Suprapubic skin (tissue), 3 donors: ENCODE results near the gene SCO2.

Experiments
- POLR2AphosphoS5 ChIP-seq, 3 donors: sonication (generic); formaldehyde crosslinking; IDR thresholded peaks; one replicate each; pipeline ENCODE4 v1.6.1; 2017; ENCODE audit warnings: antibody characterized with exemption in 3 of 3
- TF ChIP-seq, protein P1 (sequence below), 2 donors: fragments of 200-600 bp in 1 of 2; fragments of 450-650 bp in 1 of 2; sonication (generic) in 1 of 2; IDR thresholded peaks; one replicate each; pipeline ENCODE4 v1.5.1; 2016 to 2019; ENCODE audit warnings: antibody characterized with exemption in 2 of 2, mild to moderate bottlenecking in 1 of 2, moderate library complexity in 1 of 2

GRCh38 chr22:50473855-50474671 is 51.3 kb downstream of the SCO2 start:
- TF ChIP-seq, protein P1, sequence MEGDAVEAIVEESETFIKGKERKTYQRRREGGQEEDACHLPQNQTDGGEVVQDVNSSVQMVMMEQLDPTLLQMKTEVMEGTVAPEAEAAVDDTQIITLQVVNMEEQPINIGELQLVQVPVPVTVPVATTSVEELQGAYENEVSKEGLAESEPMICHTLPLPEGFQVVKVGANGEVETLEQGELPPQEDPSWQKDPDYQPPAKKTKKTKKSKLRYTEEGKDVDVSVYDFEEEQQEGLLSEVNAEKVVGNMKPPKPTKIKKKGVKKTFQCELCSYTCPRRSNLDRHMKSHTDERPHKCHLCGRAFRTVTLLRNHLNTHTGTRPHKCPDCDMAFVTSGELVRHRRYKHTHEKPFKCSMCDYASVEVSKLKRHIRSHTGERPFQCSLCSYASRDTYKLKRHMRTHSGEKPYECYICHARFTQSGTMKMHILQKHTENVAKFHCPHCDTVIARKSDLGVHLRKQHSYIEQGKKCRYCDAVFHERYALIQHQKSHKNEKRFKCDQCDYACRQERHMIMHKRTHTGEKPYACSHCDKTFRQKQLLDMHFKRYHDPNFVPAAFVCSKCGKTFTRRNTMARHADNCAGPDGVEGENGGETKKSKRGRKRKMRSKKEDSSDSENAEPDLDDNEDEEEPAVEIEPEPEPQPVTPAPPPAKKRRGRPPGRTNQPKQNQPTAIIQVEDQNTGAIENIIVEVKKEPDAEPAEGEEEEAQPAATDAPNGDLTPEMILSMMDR (IDR thresholded peaks at IDR 0.05): no peak
- TF ChIP-seq POLR2AphosphoS5 (IDR thresholded peaks at IDR 0.05): no peak
